Measurements from ENCODE around the gene DBNL. TPM values are rescaled to one million over a fixed set of nuclear protein-coding genes. Genes with fewer than 3 reads are reported as not detected.

Gene DBNL
- total and polyA plus RNA-seq, 2 of the 13 experiments (the other 11 are each of a cell fraction or from before 2014, with no cell fraction given): 20.8 to 35.1 TPM

DNA sequence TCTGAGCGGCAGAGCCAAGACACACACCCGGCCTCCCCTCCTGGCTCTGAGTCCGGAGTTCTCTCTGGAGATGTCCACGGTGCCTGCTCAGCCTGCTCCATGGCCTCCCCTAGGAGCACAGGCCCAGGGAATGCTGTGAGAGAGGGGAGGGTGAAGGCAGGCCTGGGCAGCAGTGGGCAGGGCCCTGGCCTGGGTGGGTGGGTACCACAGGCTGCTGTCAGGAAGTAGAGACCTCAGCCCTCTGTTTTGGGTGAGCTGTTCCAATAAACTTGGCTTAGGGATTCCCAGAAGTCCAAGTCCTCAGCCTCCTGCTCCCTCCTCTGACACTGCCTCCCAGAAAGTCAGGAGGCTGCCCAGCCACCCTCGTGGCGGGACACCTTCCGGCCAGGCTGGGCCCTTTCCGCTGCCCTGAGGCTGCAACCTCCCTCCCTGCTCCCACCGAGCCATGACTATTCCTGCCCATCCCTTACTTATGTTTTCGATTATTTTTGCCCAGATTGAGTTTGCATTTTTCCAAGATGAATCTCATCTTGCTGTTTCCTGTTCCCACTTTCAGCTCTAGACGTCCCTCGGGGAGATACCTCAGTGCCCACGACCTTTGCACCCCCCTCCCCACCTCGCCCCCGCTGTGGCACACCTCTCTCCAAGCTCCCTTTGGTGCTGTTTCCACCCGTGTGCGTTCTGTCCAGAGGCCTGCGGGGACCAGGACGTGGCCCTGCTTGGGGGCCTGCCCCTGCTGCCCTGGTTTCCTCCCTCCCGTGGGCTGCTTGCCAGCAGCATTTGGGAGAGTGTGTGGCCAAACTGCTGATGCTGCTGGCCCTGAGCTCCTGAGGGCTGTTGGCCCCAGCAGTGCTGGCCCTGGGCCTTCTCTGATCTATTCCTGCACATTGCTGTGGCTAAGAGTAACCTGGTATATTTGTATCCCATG is 43.7 kb downstream of the DBNL start (continued):
- no peak for TF ChIP-seq ZBTB40 (IDR thresholded peaks at IDR 0.05)
- TF ChIP-seq ZBTB40 (CRISPR knock-in tag; IDR thresholded peaks at IDR 0.05): peak; percentile 17; the same call in 1 of the 2 replicates
- TF ChIP-seq ETS1 (CRISPR knock-in tag; IDR thresholded peaks at IDR 0.05): no peak
- peak; percentile 31 for TF ChIP-seq SPEN (CRISPR knock-in tag; IDR thresholded peaks at IDR 0.05; ENCODE audit: low read depth)
- no peak for TF ChIP-seq ARNTL (CRISPR knock-in tag; IDR thresholded peaks at IDR 0.05)
- peak; percentile 44; the same call in 1 of the 2 replicates for TF ChIP-seq ZBTB7A (CRISPR knock-in tag; IDR thresholded peaks at IDR 0.05)
- no peak for TF ChIP-seq ARID2 (CRISPR knock-in tag; IDR thresholded peaks at IDR 0.05; ENCODE audit: borderline replicate concordance)
- TF ChIP-seq CEBPG (CRISPR knock-in tag; IDR thresholded peaks at IDR 0.05): no peak
- TF ChIP-seq, protein P1, sequence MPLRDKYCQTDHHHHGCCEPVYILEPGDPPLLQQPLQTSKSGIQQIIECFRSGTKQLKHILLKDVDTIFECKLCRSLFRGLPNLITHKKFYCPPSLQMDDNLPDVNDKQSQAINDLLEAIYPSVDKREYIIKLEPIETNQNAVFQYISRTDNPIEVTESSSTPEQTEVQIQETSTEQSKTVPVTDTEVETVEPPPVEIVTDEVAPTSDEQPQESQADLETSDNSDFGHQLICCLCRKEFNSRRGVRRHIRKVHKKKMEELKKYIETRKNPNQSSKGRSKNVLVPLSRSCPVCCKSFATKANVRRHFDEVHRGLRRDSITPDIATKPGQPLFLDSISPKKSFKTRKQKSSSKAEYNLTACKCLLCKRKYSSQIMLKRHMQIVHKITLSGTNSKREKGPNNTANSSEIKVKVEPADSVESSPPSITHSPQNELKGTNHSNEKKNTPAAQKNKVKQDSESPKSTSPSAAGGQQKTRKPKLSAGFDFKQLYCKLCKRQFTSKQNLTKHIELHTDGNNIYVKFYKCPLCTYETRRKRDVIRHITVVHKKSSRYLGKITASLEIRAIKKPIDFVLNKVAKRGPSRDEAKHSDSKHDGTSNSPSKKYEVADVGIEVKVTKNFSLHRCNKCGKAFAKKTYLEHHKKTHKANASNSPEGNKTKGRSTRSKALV (CRISPR knock-in tag; IDR thresholded peaks at IDR 0.05): no peak
- TF ChIP-seq, protein P2, sequence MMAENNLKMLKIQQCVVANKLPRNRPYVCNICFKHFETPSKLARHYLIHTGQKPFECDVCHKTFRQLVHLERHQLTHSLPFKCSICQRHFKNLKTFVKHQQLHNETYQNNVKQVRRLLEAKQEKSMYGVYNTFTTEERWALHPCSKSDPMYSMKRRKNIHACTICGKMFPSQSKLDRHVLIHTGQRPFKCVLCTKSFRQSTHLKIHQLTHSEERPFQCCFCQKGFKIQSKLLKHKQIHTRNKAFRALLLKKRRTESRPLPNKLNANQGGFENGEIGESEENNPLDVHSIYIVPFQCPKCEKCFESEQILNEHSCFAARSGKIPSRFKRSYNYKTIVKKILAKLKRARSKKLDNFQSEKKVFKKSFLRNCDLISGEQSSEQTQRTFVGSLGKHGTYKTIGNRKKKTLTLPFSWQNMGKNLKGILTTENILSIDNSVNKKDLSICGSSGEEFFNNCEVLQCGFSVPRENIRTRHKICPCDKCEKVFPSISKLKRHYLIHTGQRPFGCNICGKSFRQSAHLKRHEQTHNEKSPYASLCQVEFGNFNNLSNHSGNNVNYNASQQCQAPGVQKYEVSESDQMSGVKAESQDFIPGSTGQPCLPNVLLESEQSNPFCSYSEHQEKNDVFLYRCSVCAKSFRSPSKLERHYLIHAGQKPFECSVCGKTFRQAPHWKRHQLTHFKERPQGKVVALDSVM (CRISPR knock-in tag; IDR thresholded peaks at IDR 0.05): peak; percentile 82
- no peak for TF ChIP-seq ZNF773 (CRISPR knock-in tag; IDR thresholded peaks at IDR 0.05; ENCODE audit: borderline replicate concordance)
- TF ChIP-seq PHF20 (CRISPR knock-in tag; IDR thresholded peaks at IDR 0.05): no peak; the same call in 1 of the 2 replicates
- TF ChIP-seq SALL2 (CRISPR knock-in tag; IDR thresholded peaks at IDR 0.05): 0 out of 2 replicates have a peak, but pooled peaks have one; percentile 17
- TF ChIP-seq ZNF292 (CRISPR knock-in tag; IDR thresholded peaks at IDR 0.05; ENCODE audit: borderline replicate concordance, low read depth): no peak
